ENCODE results near the gene DIP2C. TPM values are rescaled to one million over a fixed set of nuclear protein-coding genes. Genes with fewer than 3 reads are reported as not detected.

Gene DIP2C
- total RNA-seq, 2 donors from 2014 or later, result 9.6 to 11.9 TPM

DNA sequence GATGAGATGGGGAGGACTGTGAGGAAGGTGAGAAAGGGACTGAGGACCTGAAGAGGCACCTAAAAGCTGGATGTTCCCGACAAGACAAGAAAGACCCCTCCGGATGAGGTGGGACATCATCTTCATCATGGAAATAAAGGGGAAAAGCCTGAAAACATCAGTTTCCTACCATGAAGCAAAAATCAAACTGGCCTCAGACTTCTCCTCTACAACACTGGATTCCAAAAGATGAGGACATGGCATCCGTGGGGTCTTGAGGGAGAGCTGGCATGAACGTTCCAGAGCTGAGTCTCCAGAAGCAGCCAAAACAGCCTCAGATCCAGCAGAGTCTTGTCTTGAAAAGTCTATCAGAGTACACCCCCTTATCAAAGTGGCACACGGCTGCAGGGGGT, 44.5 kb downstream of the DIP2C start:
- no peak overlapping the region for H3K27ac ChIP-seq
- H3K9me3 ChIP-seq, result peaks cover 0 to 7% (median 0%) of the 10 kb centered on the region in 3 donors
- intact Hi-C loops (cut with DNase I), result no loop called here
- H3K4me3 ChIP-seq, result no peak overlapping the region
- DNase-seq (peak in 1 of 4 donors; percentile 1), ATAC-seq (no peak)
- TF ChIP-seq POLR2A (IDR thresholded peaks at IDR 0.05), result no peak
- TF ChIP-seq, protein P1, sequence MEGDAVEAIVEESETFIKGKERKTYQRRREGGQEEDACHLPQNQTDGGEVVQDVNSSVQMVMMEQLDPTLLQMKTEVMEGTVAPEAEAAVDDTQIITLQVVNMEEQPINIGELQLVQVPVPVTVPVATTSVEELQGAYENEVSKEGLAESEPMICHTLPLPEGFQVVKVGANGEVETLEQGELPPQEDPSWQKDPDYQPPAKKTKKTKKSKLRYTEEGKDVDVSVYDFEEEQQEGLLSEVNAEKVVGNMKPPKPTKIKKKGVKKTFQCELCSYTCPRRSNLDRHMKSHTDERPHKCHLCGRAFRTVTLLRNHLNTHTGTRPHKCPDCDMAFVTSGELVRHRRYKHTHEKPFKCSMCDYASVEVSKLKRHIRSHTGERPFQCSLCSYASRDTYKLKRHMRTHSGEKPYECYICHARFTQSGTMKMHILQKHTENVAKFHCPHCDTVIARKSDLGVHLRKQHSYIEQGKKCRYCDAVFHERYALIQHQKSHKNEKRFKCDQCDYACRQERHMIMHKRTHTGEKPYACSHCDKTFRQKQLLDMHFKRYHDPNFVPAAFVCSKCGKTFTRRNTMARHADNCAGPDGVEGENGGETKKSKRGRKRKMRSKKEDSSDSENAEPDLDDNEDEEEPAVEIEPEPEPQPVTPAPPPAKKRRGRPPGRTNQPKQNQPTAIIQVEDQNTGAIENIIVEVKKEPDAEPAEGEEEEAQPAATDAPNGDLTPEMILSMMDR (IDR thresholded peaks at IDR 0.05), result no peak
- H3K4me1 ChIP-seq, result peaks cover 7% of the 10 kb centered on the region
- 93 to 95% methylated on average over 5 of the region's 5 CpGs for WGBS, 2 donors
- H3K27me3 ChIP-seq, result no peaks in the 10 kb centered on the region
- no peaks in the 10 kb centered on the region for H3K36me3 ChIP-seq (replicated peaks in 1 of 2; ENCODE audit: insufficient read depth in 1 of 2, low read depth in 2 of 2)

DNA sequence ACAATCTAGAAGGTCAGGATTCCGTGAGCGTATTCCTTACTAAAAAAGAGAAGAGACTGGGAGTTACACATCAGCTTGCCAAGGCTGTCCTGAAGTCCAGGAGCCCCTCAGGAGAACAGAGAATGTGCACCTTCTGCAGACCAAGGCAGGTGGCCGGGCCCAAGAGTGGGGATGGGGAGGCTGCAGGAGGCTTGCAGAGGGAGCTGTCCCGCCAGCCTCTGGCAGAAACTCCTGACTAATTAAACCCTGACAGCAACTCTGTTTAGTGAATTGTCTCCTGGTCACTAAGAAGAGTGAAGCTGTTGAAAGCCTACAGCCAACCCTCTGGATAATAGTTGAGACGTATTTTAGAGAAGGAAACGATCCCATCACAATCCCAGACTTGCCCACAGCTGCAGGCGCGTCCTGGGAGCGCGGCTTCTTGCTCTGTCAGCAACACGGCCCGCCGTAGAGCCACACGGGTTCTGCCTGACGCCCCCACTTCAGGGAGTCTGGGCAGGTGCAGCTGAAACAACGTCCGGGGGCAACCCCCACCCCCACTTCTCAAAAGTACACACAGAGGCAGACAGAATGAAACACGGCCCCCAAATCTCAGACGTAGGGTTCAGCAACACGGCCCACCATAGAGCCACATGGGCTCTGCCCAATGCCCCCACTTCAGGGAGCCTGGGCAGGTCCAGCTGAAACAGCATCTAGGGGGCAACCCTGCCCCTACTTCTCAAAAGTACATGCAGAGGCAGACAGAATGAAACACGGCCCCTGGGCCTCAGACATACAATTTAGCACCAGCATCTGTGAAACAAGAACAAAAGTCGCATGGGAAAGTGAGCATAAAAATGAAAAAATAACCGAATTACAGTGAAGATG, 45.2 kb downstream of the DIP2C start:
- H3K27me3 ChIP-seq, result no peaks in the 10 kb centered on the region
- WGBS, 2 donors, result 81 to 86% methylated on average over 9 to 23 of the region's 23 CpGs
- H3K36me3 ChIP-seq (replicated peaks in 1 of 2; ENCODE audit: insufficient read depth in 1 of 2, low read depth in 2 of 2), result no peaks in the 10 kb centered on the region
- peaks cover 5% of the 10 kb centered on the region for H3K4me1 ChIP-seq
- ATAC-seq, result no peak
- no peak overlapping the region for H3K27ac ChIP-seq
- TF ChIP-seq POLR2A (IDR thresholded peaks at IDR 0.05), result no peak
- TF ChIP-seq, protein P1 (IDR thresholded peaks at IDR 0.05), result no peak
- DNase-seq, result peak in 1 of 4 donors; percentile 8
- intact Hi-C loops (cut with DNase I), result no loop called here
- H3K4me3 ChIP-seq, result no peak overlapping the region
- peaks cover 0 to 7% (median 0%) of the 10 kb centered on the region in 3 donors for H3K9me3 ChIP-seq

DNA sequence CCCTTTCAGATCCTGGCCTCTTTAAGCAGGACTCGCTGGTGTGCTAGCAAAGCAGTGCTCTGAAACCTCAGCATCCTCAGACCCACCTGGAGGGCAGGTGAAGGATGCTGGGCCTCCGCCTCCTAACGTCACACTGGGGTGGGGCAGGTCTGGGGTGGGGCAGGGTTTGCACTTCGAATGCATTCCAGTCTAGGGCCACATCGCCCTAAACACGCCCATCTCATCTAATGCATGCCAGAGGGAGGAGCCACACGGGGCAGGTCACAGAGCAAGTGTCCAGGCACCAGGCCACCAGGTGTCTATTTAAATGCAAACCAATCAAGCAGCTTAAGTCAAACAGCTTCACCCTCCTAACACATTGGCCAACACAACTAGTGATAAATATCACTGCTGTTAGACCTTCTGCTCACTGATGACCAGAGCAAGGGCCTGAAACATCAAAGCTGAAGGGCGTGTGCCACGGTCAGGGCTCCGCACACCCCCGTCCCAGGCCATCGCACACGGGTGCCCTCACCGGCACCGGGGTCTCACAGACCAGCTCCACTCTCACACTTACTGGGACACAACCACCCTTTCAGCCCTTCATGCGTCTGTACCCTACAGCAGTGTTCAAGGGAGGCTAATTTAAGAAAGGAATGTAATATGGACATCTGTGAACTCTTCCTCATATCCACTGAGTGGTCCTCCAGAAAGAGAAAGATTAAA, 47.1 kb downstream of the DIP2C start:
- Histone ChIP-seq H3K36me3 (replicated peaks in 1 of 2; ENCODE audit: insufficient read depth in 1 of 2, low read depth in 2 of 2) (no peaks in the 10 kb centered on the region), H3K9me3 (peaks cover 0 to 7% (median 0%) of the 10 kb centered on the region in 3 donors), H3K27me3 (no peaks in the 10 kb centered on the region), H3K4me3 (no peak overlapping the region), H3K4me1 (no peaks in the 10 kb centered on the region), H3K27ac (no peak overlapping the region)
- DNase-seq, result peak in 2 of 4 donors; percentile 8 to 24
- WGBS, 2 donors, result 83 to 89% methylated on average over 12 to 16 of the region's 16 CpGs
- intact Hi-C loops (cut with DNase I), result no loop called here
- TF ChIP-seq POLR2A (IDR thresholded peaks at IDR 0.05), result no peak
- TF ChIP-seq, protein P1 (IDR thresholded peaks at IDR 0.05), result no peak
- ATAC-seq, result no peak

- no peak for ATAC-seq
- intact Hi-C loops (cut with DNase I), result no loop called here
- no peak overlapping the region for H3K27ac ChIP-seq
- WGBS, 2 donors, result 82 to 85% methylated on average over 21 of the region's 21 CpGs
- H3K9me3 ChIP-seq, result peaks cover 0 to 7% (median 0%) of the 10 kb centered on the region in 3 donors
- no peaks in the 10 kb centered on the region for H3K36me3 ChIP-seq (replicated peaks in 1 of 2; ENCODE audit: insufficient read depth in 1 of 2, low read depth in 2 of 2)
- no peaks in the 10 kb centered on the region for H3K27me3 ChIP-seq
- no peaks in the 10 kb centered on the region for H3K4me1 ChIP-seq
- DNase-seq, result peak in 1 of 4 donors; percentile 10
- TF ChIP-seq POLR2A (IDR thresholded peaks at IDR 0.05), result no peak
- TF ChIP-seq, protein P1 (IDR thresholded peaks at IDR 0.05), result no peak
- no peak overlapping the region for H3K4me3 ChIP-seq
These were observed 48.1 kb downstream of the DIP2C start for GRCh38 chr10:641149-642010.
